H1 (cell line): ENCODE results near the gene AP2A2. TPM values are rescaled to one million over a fixed set of nuclear protein-coding genes. Genes with fewer than 3 reads are reported as not detected.
A peak's percentile ranks its signal among the peaks of the same experiment; 100 is the strongest.

Experiments used
- CTCF ChIA-PET: fragments of 300-600 bp; sonication (Branson Sonifier 250); formaldehyde crosslinking; loops from one replicate; lab custom pipeline; 2021; ENCODE audit not compliant: partially characterized antibody; lab: Charles Lee
- POLR2A ChIA-PET: fragments of 300-600 bp; sonication (Branson Sonifier 250); formaldehyde crosslinking; loops from one replicate; lab custom pipeline; 2021; ENCODE audit warnings: inconsistent platforms; ENCODE audit not compliant: partially characterized antibody; lab: Charles Lee
- DNase-seq, 2 experiments: peaks; one replicate each; pipeline versions ENCODE4 v3.0.0 to v3.0.0-alpha.2; 2010 to 2022; ENCODE audit warnings: low spot score in 2 of 2, low read depth in 1 of 2, mixed read lengths in 1 of 2
- FAIRE-seq: peaks from 2 replicates; lab custom pipeline; 2011; peaks lifted over from hg19 to GRCh38; lab: Jason Lieb, UNC
- H2AFZ ChIP-seq: 2 replicates; pipeline ENCODE4 v1.8.1; 2012; ENCODE audit warnings: low read length, inconsistent platforms
- H2AK5ac ChIP-seq: 2 replicates; pipeline ENCODE4 v1.6.1; 2013; ENCODE audit warnings: low read depth, low read length
- H2BK120ac ChIP-seq: replicated peaks from 2 replicates; pipeline ENCODE3; 2013; ENCODE audit warnings: low read depth, low read length, inconsistent platforms
- H2BK12ac ChIP-seq: 2 replicates; pipeline ENCODE4 v1.6.1; 2013; ENCODE audit warnings: low read depth, low read length
- H2BK15ac ChIP-seq: 2 replicates; pipeline ENCODE4 v1.6.1; 2013; ENCODE audit warnings: low read length
- H2BK20ac ChIP-seq: 2 replicates; pipeline ENCODE4 v1.6.1; 2013; ENCODE audit warnings: low read length
- H2BK5ac ChIP-seq: 2 replicates; pipeline ENCODE4 v1.6.1; 2013; ENCODE audit warnings: low read depth, low read length
- H3K14ac ChIP-seq: 2 replicates; pipeline ENCODE4 v1.6.1; 2013; ENCODE audit warnings: inconsistent platforms; ENCODE audit not compliant: insufficient read length
- H3K18ac ChIP-seq: 2 replicates; pipeline ENCODE4 v1.6.1; 2013; ENCODE audit warnings: low read length; ENCODE audit errors: extremely low read depth
- H3K23ac ChIP-seq: 2 replicates; pipeline ENCODE4 v1.6.1; 2013; ENCODE audit warnings: inconsistent platforms; ENCODE audit not compliant: insufficient read length
- H3K23me2 ChIP-seq: 2 replicates; pipeline ENCODE4 v1.6.1; 2013; ENCODE audit warnings: low read depth, low read length
- H3K27ac ChIP-seq: 2 replicates; pipeline ENCODE4 v1.6.1; 2011; ENCODE audit warnings: low read depth, low read length, inconsistent platforms
- H3K27me3 ChIP-seq, 4 experiments: replicated peaks in 1 of 4; 1 replicate in 1 of 4; 2 replicates in 3 of 4; pipeline versions ENCODE4 v1.6.1 to v1.8.1; 2011 to 2013; ENCODE audit warnings: low read length in 3 of 4, mild to moderate bottlenecking in 3 of 4, inconsistent platforms in 2 of 4, mixed read lengths in 2 of 4, moderate library complexity in 1 of 4; ENCODE audit not compliant: control insufficient read depth in 3 of 4, insufficient read depth in 3 of 4; ENCODE audit errors: extremely low read depth in 1 of 4
- H3K36me3 ChIP-seq, 4 experiments: 2 replicates each; pipeline versions ENCODE4 v1.6.1 to v1.8.1; 2011 to 2013; ENCODE audit warnings: mild to moderate bottlenecking in 4 of 4, low read length in 3 of 4, moderate library complexity in 2 of 4, control low read depth in 1 of 4, inconsistent platforms in 1 of 4; ENCODE audit not compliant: insufficient read depth in 4 of 4, control insufficient read depth in 2 of 4
- H3K4ac ChIP-seq: replicated peaks from 2 replicates; pipeline ENCODE3; 2013; ENCODE audit warnings: low read length, low read depth, mixed read lengths, inconsistent platforms; ENCODE audit not compliant: insufficient read length
- H3K4me1 ChIP-seq, 4 experiments: replicated peaks in 1 of 4; 1 replicate in 1 of 4; 2 replicates in 3 of 4; pipeline versions ENCODE4 v1.6.1 to v1.8.1; 2011 to 2013; ENCODE audit warnings: low read length in 3 of 4, inconsistent platforms in 2 of 4, mixed read lengths in 1 of 4; ENCODE audit not compliant: insufficient read depth in 4 of 4, control insufficient read depth in 3 of 4
- H3K4me2 ChIP-seq, 2 experiments: 2 replicates each; pipeline versions ENCODE4 v1.6.1 to v1.8.1; 2011 to 2013; ENCODE audit warnings: low read depth in 2 of 2, low read length in 2 of 2, control low read depth in 1 of 2, inconsistent platforms in 1 of 2, mild to moderate bottlenecking in 1 of 2; ENCODE audit not compliant: insufficient read depth in 1 of 2
- H3K4me3 ChIP-seq, 4 experiments: fragments of 200-600, 300-600 bp in 1 of 4; sonication (generic), shearing (Covaris generic), sonication (Bioruptor Twin) in 1 of 4; 2 replicates each; pipeline versions ENCODE4 v1.5.1 to v1.8.1; 2011 to 2016; ENCODE audit warnings: low read length in 4 of 4, low read depth in 3 of 4, control low read depth in 2 of 4, inconsistent platforms in 2 of 4, mild to moderate bottlenecking in 2 of 4, mixed read lengths in 1 of 4, moderate library complexity in 1 of 4; ENCODE audit not compliant: insufficient read depth in 2 of 4; ENCODE audit errors: extremely low read depth in 1 of 4
- H3K56ac ChIP-seq: replicated peaks from 2 replicates; pipeline ENCODE3; 2013; ENCODE audit warnings: low read depth, mild to moderate bottlenecking, mixed read lengths, low read length, inconsistent platforms; ENCODE audit not compliant: insufficient read length
- H3K79me1 ChIP-seq: 2 replicates; pipeline ENCODE4 v1.6.1; 2013; ENCODE audit warnings: low read depth, low read length, control low read depth
- H3K79me2 ChIP-seq, 2 experiments: 2 replicates each; pipeline versions ENCODE4 v1.6.1 to v1.8.1; 2012 to 2013; ENCODE audit warnings: low read length in 2 of 2, mild to moderate bottlenecking in 2 of 2, inconsistent platforms in 1 of 2; ENCODE audit not compliant: insufficient read depth in 2 of 2, control insufficient read depth in 1 of 2
- H3K9ac ChIP-seq, 4 experiments: replicated peaks in 1 of 4; 1 replicate in 1 of 4; 2 replicates in 3 of 4; pipeline versions ENCODE4 v1.6.1 to v1.8.1; 2011 to 2013; ENCODE audit warnings: low read depth in 3 of 4, low read length in 3 of 4, control low read depth in 2 of 4, mild to moderate bottlenecking in 2 of 4, moderate library complexity in 2 of 4, inconsistent platforms in 1 of 4; ENCODE audit errors: extremely low read depth in 1 of 4
- H3K9me3 ChIP-seq, 2 experiments: 2 replicates each; pipeline versions ENCODE4 v1.6.1 to v1.8.1; 2012 to 2013; ENCODE audit warnings: mild to moderate bottlenecking in 2 of 2, moderate library complexity in 2 of 2, control low read depth in 1 of 2, inconsistent platforms in 1 of 2, low read depth in 1 of 2, low read length in 1 of 2, mixed read lengths in 1 of 2; ENCODE audit not compliant: insufficient read depth in 2 of 2
- H4K20me1 ChIP-seq, 2 experiments: replicated peaks in 1 of 2; 2 replicates each; pipeline versions ENCODE3 to v1.8.1; 2011 to 2013; ENCODE audit warnings: inconsistent platforms in 2 of 2, low read length in 2 of 2, mild to moderate bottlenecking in 1 of 2; ENCODE audit not compliant: insufficient read depth in 2 of 2, control insufficient read depth in 1 of 2
- H4K5ac ChIP-seq: 2 replicates; pipeline ENCODE4 v1.6.1; 2013; ENCODE audit warnings: low read length, low read depth, mixed read lengths, inconsistent platforms; ENCODE audit not compliant: insufficient read length
- H4K8ac ChIP-seq: 2 replicates; pipeline ENCODE4 v1.8.0; 2013; ENCODE audit warnings: mild to moderate bottlenecking, moderate library complexity, low read length, inconsistent platforms; ENCODE audit not compliant: insufficient read depth; ENCODE audit errors: extremely low read depth
- H4K91ac ChIP-seq: replicated peaks from 2 replicates; pipeline ENCODE3; 2013; ENCODE audit warnings: low read length, mixed read lengths, inconsistent platforms; ENCODE audit not compliant: insufficient read length
- BRCA1 ChIP-seq: IDR thresholded peaks from 2 replicates; pipeline ENCODE4 v1.6.1; 2012; ENCODE audit warnings: low read depth, low read length, improper control_type of control experiment
- KDM1A ChIP-seq: fragments of 200-600, 300-600 bp; sonication (generic); IDR thresholded peaks from 2 replicates; pipeline ENCODE4 v1.7.1; 2016; ENCODE audit warnings: mild to moderate bottlenecking, low read length, borderline replicate concordance
- RBBP5 ChIP-seq: IDR thresholded peaks from 2 replicates; pipeline ENCODE4 v1.7.1; 2012; ENCODE audit warnings: low read depth, mild to moderate bottlenecking, inconsistent platforms, low read length, moderate library complexity, borderline replicate concordance
- SIN3A ChIP-seq, 2 experiments: IDR thresholded peaks in 1 of 2; conservative IDR thresholded peaks in 1 of 2; 2 replicates each; pipeline ENCODE4 v1.6.1; 2011 to 2012; ENCODE audit warnings: low read length in 2 of 2, improper control_type of control experiment in 1 of 2, low read depth in 1 of 2, mild to moderate bottlenecking in 1 of 2
- SIX5 ChIP-seq: IDR thresholded peaks from 2 replicates; pipeline ENCODE4 v1.6.1; 2011; ENCODE audit warnings: mild to moderate bottlenecking, low read depth, low read length
- SP1 ChIP-seq: IDR thresholded peaks from 2 replicates; pipeline ENCODE4 v1.6.1; 2011; ENCODE audit warnings: low read depth, low read length
- SP2 ChIP-seq: IDR thresholded peaks from 2 replicates; pipeline ENCODE4 v1.6.1; 2012; ENCODE audit warnings: mild to moderate bottlenecking, low read length, inconsistent platforms
- WGBS, 2 experiments: shearing (Covaris generic) in 1 of 2; methylation state at CpG; one replicate each; pipeline versions ENCODE4 v1.1.6 to v1.1.7; 2013 to 2015; ENCODE audit warnings: low lambda C conversion rate in 2 of 2, mixed read lengths in 2 of 2, inconsistent platforms in 1 of 2, low coverage in 1 of 2, missing lambda C conversion rate in 1 of 2; ENCODE audit not compliant: insufficient replicate concordance in 2 of 2, insufficient coverage in 1 of 2, insufficient read length in 1 of 2; ENCODE audit errors: extremely low coverage in 1 of 2, missing lambda C conversion rate in 1 of 2; 5-methylcytosine and 5-hydroxymethylcytosine counted together
- polyA plus RNA-seq, 7 experiments: library from polyadenylated mRNA; depleted of rRNA in 3 of 7; stranded (reverse) in 5 of 7; unstranded in 2 of 7; fragments of >200 nt in 5 of 7; fragments of 200-250 nt in 2 of 7; gene quantifications; 1 replicate in 5 of 7; 2 replicates in 1 of 7; 4 replicates in 1 of 7; pipeline versions ENCODE4 v1.2.1 to v1.2.3, GENCODE V29; 2011 to 2013; ENCODE audit warnings: missing spikeins in 2 of 7, mixed read lengths in 2 of 7
- total RNA-seq: library from RNA; stranded (reverse); fragmentation: NEBNext Ultra II Directional; extraction: Animal tissue kit (Norgen Biotek cat#: 25700); gene quantifications from 2 replicates; pipeline ENCODE4 v1.2.1, GENCODE V29; 2021
- TF ChIP-seq, protein P1 (sequence below): IDR thresholded peaks from 2 replicates; pipeline ENCODE4 v1.6.1; 2011; ENCODE audit warnings: low read length, improper control_type of control experiment
- TF ChIP-seq, protein P2 (sequence below), 3 experiments: IDR thresholded peaks; 1 replicate in 2 of 3; 2 replicates in 1 of 3; pipeline versions ENCODE4 v1.5.1 to v1.6.1; 2011; ENCODE audit warnings: low read length in 3 of 3, mild to moderate bottlenecking in 3 of 3, inconsistent platforms in 2 of 3, low read depth in 1 of 3, moderate library complexity in 1 of 3; ENCODE audit not compliant: insufficient read depth in 1 of 3; ENCODE audit errors: control extremely low read depth in 1 of 3

Gene AP2A2
- total and polyA plus RNA-seq, 2 of the 8 experiments (the other 6 are each of a cell fraction or from before 2014, with no cell fraction given), result 50.0 to 65.0 TPM

DNA sequence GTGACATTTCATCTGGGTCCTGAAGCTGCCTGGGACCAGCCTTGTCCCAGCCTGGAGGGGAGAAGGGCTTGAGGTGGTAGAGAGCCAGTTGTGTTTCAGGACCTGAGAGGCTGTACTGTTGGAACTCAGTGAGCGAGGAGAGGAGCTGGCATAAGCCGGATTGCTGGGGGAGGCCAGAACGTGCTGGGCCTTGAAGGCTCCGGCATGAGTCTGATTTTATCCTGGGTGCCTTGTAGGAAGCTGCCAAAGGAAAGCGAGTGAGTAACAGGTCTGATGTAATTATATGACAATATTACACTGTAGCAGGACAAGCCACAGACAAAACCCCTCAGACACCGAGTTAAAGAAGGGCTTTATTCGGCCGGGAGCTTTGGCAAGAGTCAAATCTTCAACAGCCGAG, 17.2 kb downstream of the AP2A2 start:
- Histone ChIP-seq H3K79me2 (peaks cover 0 to 80% of the 10 kb centered on the region in 2 experiments; a peak in 3 of 4 replicates), H4K20me1 (peaks cover 0 to 8% of the 10 kb centered on the region in 2 experiments)
- CTCF ChIA-PET, result interaction anchor here (0.6 to 6.3 kb wide), 3 partner anchors 10 to 95 kb away, joined by 3 to 48 read pairs (median 3); partner anchors contain the start of gene AP2A2
- no peak for TF ChIP-seq KDM1A
- TF ChIP-seq RBBP5, result no peak
- TF ChIP-seq, protein P1, sequence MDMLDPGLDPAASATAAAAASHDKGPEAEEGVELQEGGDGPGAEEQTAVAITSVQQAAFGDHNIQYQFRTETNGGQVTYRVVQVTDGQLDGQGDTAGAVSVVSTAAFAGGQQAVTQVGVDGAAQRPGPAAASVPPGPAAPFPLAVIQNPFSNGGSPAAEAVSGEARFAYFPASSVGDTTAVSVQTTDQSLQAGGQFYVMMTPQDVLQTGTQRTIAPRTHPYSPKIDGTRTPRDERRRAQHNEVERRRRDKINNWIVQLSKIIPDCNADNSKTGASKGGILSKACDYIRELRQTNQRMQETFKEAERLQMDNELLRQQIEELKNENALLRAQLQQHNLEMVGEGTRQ, result no peak
- TF ChIP-seq SP1, result no peak
- no peak for TF ChIP-seq SP2
- TF ChIP-seq SIN3A (conservative IDR thresholded peaks at IDR 0.05 in 1 of 2, IDR thresholded peaks at IDR 0.05 in 1 of 2; ENCODE audit: low read depth in 1 of 2, low read length in 2 of 2), result no peak
- TF ChIP-seq, protein P2, sequence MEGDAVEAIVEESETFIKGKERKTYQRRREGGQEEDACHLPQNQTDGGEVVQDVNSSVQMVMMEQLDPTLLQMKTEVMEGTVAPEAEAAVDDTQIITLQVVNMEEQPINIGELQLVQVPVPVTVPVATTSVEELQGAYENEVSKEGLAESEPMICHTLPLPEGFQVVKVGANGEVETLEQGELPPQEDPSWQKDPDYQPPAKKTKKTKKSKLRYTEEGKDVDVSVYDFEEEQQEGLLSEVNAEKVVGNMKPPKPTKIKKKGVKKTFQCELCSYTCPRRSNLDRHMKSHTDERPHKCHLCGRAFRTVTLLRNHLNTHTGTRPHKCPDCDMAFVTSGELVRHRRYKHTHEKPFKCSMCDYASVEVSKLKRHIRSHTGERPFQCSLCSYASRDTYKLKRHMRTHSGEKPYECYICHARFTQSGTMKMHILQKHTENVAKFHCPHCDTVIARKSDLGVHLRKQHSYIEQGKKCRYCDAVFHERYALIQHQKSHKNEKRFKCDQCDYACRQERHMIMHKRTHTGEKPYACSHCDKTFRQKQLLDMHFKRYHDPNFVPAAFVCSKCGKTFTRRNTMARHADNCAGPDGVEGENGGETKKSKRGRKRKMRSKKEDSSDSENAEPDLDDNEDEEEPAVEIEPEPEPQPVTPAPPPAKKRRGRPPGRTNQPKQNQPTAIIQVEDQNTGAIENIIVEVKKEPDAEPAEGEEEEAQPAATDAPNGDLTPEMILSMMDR (IDR thresholded peaks at IDR 0.05; ENCODE audit: control extremely low read depth in 1 of 3, insufficient read depth in 1 of 3, low read depth in 1 of 3, low read length in 3 of 3), result no peak
- TF ChIP-seq SIX5, result no peak
- TF ChIP-seq BRCA1, result no peak

More for the DNA sequence above, 17.2 kb downstream of the AP2A2 start:
- Histone ChIP-seq H3K4me2 (peak overlapping the region in 1 of 2 experiments; percentile 20; a peak in 3 of 4 replicates), H2AFZ (no peak overlapping the region), H3K23me2 (peaks cover 3% of the 10 kb centered on the region; the same call in 1 of the 2 replicates), H2BK5ac (peak overlapping the region; percentile 55; the same call in 1 of the 2 replicates), H3K23ac (no peak overlapping the region), H3K18ac (peak overlapping the region; percentile 52), H3K79me1 (peaks cover 8% of the 10 kb centered on the region), H2BK12ac (peak overlapping the region; percentile 60; the same call in 1 of the 2 replicates), H4K5ac (no peak overlapping the region), H3K9ac (peak overlapping the region in 2 of 4 experiments; percentile 10 to 20; a peak in 2 of 7 replicates), H2BK15ac (no peak overlapping the region), H3K14ac (no peak overlapping the region), H2AK5ac (0 out of 2 replicates have a peak overlapping the region, but pooled peaks have one; percentile 4), H3K4ac (no peak overlapping the region), H4K91ac (peak overlapping the region; percentile 6), H3K4me3 (no peak overlapping the region), H4K8ac (no peak overlapping the region), H3K4me1 (peaks cover 25 to 41% (median 33%) of the 10 kb centered on the region in 4 experiments), H3K27ac (no peak overlapping the region), H3K27me3 (no peaks in the 10 kb centered on the region), H3K9me3 (no peaks in the 10 kb centered on the region), H3K56ac (no peak overlapping the region), H3K36me3 (peaks cover 0 to 3% (median 1%) of the 10 kb centered on the region in 4 experiments; a peak in 2 of 8 replicates), H2BK120ac (no peak overlapping the region), H2BK20ac (peak overlapping the region; percentile 62; the same call in 1 of the 2 replicates)
- 77% methylated on average over 9 of the region's 9 CpGs; no CpG with 5 or more reads in 1 of the 2 experiments for WGBS, 2 experiments
- POLR2A ChIA-PET, result interaction anchor here (0.7 to 5.6 kb wide), 6 partner anchors 9 to 35 kb away, joined by 3 to 45 read pairs (median 6); partner anchors contain the start of gene AP2A2
- FAIRE-seq (no peak), DNase-seq (no peak)
